ENCODE measurements around the gene SLC22A23.

DNA sequence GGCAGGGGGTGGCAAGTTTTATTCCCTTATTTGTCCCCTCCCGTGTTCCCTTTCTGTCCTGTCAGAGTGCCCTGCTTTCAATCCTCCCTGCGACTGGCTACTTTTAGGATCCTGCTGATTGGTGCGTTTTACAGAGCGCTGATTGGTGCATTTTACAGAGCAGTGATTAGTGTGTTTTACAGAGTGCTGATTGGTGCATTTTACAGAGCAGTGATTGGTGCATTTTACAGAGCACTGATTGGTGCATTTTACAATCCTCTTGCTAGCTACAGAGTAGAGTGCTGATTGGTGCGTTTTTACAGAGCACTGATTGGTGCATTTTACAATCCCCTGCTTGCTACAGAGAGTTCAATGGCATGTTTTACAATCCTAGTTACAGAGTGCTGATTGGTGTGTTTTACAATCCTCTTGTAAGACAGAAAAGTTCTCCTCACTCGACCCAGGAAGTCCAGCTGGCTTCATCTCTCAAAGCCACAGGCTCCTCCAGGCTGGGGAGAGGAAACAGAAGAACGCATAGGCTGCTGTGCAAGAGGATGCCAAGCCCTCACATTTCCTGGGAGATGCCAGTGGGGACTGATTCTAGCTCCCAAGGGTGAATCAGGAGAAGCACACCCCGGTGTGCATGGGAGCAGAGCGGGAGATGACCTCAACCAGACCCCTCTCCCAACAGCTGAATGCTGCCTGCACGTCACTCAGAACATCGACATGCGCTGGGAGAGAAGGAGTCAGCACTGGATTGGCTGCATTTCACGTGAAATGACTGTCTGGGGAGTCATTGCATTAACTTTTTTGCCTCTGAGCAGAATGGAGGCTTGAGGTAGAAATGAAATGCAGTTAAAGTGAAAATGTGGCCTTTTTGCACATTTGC lies 48.3 kb upstream of the SLC22A23 start:
- TF ChIP-seq CTCF (conservative IDR thresholded peaks at IDR 0.05; ENCODE audit: low read length) (no peak), EZH2phosphoT487 (IDR thresholded peaks at IDR 0.05; ENCODE audit: borderline replicate concordance, low read depth, low read length) (no peak)
